Measurements from ENCODE around the gene RTEL1.

Gene RTEL1

DNA sequence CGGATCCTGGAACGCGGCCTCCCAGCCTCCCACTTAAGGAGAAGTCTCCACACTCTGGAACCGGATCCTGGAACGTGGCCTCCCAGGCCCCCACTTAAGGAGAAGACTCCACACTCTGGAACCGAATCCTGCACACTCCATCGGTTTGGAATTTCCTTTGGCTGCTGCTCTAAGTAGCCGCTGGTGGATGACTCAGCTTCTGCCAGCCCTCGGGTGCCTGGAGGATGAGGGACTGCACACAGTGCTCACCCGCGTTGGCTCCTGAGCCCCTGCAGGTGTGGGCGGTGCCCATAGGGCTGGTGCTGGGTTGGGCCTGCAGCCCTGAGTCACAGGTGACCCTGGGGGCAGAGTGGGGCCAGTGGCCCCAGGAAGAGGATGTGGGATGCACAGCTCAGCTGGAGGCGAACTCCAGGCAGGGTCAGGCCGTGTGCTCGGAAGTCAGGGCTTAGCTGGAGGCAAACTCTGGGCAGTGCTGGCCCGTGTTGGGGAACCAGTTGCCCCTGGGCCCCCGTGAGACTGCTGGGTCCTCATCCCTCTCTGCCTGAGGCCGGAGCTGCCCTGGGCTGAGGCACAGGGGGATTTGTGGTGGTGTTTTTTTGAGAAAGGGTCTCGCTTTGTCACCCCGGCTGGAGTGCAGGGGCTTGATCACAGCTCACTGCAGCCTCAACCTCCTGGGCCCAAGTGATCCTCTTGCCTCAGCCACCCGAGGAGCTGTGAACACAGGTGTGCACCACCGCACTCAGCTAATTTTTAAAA, 24.4 kb downstream of the RTEL1 start:
- DNase-seq (ENCODE audit: low read depth) = peak; percentile 83
- no peak overlapping the region for H3K4me3 ChIP-seq (ENCODE audit: low read depth, low read length)
- TF ChIP-seq, protein P1, sequence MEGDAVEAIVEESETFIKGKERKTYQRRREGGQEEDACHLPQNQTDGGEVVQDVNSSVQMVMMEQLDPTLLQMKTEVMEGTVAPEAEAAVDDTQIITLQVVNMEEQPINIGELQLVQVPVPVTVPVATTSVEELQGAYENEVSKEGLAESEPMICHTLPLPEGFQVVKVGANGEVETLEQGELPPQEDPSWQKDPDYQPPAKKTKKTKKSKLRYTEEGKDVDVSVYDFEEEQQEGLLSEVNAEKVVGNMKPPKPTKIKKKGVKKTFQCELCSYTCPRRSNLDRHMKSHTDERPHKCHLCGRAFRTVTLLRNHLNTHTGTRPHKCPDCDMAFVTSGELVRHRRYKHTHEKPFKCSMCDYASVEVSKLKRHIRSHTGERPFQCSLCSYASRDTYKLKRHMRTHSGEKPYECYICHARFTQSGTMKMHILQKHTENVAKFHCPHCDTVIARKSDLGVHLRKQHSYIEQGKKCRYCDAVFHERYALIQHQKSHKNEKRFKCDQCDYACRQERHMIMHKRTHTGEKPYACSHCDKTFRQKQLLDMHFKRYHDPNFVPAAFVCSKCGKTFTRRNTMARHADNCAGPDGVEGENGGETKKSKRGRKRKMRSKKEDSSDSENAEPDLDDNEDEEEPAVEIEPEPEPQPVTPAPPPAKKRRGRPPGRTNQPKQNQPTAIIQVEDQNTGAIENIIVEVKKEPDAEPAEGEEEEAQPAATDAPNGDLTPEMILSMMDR (IDR thresholded peaks at IDR 0.05; ENCODE audit: low read depth, low read length, missing control alignments) = no peak
- in situ Hi-C loops (cut with HindIII; ENCODE audit: low sequenced_read_pairs) = no loop called here

DNA sequence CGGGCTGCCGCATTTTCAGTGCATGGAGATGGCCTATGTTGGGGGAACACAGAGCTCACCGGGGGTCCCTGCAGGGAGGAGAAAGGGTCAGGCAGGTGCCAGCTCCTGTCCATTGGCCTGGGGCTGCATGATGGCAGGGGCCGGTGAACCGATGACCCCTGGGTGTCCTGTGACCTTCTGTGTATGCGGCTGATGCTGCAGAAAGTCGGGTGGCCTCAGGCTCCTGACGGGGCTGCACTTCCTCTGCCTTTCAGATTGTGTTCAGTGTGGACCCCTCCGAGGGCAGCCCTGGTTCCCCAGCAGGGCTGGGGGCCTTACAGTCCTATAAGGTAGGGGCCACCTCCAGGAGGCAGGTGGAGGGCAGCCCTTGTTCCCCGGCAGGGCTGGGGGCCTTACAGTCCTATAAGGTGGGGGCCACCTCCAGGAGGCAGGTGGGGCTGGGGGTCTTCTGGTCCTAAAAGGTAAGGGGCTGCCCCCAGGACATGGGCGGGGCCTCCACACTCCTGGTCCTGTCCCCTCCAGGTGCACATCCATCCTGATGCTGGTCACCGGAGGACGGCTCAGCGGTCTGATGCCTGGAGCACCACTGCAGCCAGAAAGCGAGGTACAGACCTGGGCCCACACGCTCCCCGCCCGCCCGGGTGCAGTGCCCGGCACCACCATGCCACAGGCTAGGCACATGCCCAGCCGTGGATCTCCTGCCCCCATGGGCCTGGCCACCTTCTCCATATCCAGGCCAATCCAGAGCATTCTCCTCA, 27.3 kb downstream of the RTEL1 start:
- TF ChIP-seq, protein P1 (IDR thresholded peaks at IDR 0.05; ENCODE audit: low read depth, low read length, missing control alignments) = no peak
- DNase-seq (ENCODE audit: low read depth) = no peak
- no peak overlapping the region for H3K4me3 ChIP-seq (ENCODE audit: low read depth, low read length)
- in situ Hi-C loops (cut with HindIII; ENCODE audit: low sequenced_read_pairs) = no loop called here

DNA sequence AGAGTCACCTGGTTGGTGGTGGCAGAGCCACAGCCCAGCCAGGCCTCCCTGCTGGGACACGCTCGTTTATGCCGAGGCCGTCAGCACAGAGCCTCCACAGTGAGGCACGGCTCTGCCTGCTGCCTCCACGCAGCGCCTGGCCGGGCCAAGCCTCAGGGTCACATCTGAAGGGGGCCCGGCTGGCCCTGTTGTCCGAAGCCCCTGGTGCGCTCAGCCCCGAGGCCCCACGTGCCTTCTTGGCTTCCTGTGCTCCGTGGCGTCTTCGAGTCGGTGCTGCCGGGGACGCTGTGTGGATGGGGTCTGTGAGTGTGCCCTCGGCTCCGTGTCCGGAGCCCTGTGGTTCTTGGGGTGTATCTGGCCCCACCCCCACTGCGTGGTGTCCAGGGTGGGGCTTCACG, 28.0 kb downstream of the RTEL1 start:
- no peak overlapping the region for H3K4me3 ChIP-seq (ENCODE audit: low read depth, low read length)
- DNase-seq (ENCODE audit: low read depth) = no peak
- in situ Hi-C loops (cut with HindIII; ENCODE audit: low sequenced_read_pairs) = no loop called here
- TF ChIP-seq, protein P1 (IDR thresholded peaks at IDR 0.05; ENCODE audit: low read depth, low read length, missing control alignments) = no peak

DNA sequence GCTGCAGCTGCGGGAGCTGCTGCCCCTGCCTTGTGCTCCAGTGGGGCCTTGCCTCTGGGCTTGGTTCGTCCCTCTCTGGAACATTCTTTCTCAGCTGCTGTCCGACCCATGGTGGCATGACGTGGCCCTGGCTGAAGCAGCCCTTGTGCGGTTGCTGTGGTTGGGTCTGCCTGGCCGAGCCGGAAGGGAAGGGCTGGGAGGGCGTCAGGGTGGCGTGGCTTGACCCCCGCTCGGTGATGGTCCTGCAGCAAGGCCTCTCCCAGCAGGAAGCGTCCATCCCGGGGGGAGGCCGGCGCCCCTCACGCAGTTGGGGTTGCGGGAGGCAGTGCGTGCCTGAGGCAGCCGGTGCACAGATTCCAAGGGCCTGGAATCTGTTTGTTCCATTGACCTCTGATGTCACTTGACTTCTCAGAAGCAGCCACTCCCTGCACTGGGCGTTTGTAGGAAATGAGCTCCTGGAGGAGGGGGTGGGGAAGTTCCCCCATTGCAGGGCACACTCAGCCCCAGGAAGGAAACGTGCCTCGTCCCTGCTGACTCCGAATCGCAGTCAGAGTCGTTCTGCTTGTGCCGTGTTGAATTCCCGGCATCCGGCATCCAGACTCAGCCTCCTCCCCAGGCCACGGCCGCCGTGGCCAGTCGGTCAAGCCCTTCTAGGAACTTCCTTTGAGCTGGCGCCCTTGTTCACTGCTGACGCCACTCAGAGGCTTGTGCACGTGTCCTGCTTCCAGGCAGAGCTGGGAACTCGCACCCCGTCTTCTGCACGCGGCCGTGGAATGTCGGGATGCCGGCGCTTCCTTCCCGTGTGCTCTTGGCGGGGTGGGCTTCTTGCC, 28.6 kb downstream of the RTEL1 start:
- no peak overlapping the region for H3K4me3 ChIP-seq (ENCODE audit: low read depth, low read length)
- TF ChIP-seq, protein P1 (IDR thresholded peaks at IDR 0.05; ENCODE audit: low read depth, low read length, missing control alignments) = no peak
- in situ Hi-C loops (cut with HindIII; ENCODE audit: low sequenced_read_pairs) = no loop called here
- DNase-seq (ENCODE audit: low read depth) = no peak

DNA sequence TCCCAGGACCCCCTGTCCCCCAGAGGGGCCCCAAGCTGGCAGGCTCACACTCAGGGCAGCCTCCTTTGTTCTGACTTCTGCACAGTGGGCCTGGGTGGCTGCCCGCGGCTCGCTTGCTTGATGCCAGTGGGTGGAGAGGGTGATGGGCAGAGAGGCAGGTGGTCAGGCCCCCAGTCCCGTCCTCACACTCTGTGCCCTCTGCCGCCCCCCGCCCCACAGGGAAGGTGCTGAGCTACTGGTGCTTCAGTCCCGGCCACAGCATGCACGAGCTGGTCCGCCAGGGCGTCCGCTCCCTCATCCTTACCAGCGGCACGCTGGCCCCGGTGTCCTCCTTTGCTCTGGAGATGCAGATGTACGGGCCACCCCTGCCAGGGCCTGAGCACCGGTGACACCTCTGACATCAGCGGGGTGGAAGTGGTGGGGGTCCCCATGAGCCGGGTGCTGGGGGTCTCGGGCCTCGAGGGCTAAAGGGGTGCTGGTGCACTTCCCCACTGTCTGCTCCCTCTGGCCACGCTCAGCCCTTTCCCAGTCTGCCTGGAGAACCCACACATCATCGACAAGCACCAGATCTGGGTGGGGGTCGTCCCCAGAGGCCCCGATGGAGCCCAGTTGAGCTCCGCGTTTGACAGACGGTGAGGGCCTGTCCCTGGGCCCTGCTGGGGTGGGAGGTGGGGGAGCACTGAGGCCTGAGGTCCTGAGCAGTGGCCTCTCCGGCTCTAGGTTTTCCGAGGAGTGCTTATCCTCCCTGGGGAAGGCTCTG, 29.5 kb downstream of the RTEL1 start:
- in situ Hi-C loops (cut with HindIII; ENCODE audit: low sequenced_read_pairs) = no loop called here
- no peak overlapping the region for H3K4me3 ChIP-seq (ENCODE audit: low read depth, low read length)
- TF ChIP-seq, protein P1 (IDR thresholded peaks at IDR 0.05; ENCODE audit: low read depth, low read length, missing control alignments) = no peak
- DNase-seq (ENCODE audit: low read depth) = no peak

All from astrocyte of the cerebellum (primary cell).